RCC 7860 (cell line): Measurements from ENCODE around the gene CDH22.

Source experiments
- DNase-seq: peaks from one replicate; pipeline ENCODE4 v3.0.0-alpha.2; 2015; ENCODE audit warnings: low spot score
- FAIRE-seq: peaks from 2 replicates; lab custom pipeline; 2012; peaks lifted over from hg19 to GRCh38; lab: Jason Lieb, UNC

The CDH22 gene

GRCh38 chr20:46243707-46244628, 64.3 kb downstream of the CDH22 start:
- DNase-seq = no peak

GRCh38 chr20:46242390-46242789, 65.9 kb downstream of the CDH22 start:
- FAIRE-seq (no peak), DNase-seq (no peak)

More at GRCh38 chr20:46243707-46244628, 64.3 kb downstream of the CDH22 start:
- no peak for FAIRE-seq

GRCh38 chr20:46240881-46241280, 67.4 kb downstream of the CDH22 start:
- no peak for DNase-seq
- no peak for FAIRE-seq

GRCh38 chr20:46240065-46240464, 68.2 kb downstream of the CDH22 start:
- DNase-seq (no peak), FAIRE-seq (no peak)

GRCh38 chr20:46237736-46238135, 70.6 kb downstream of the CDH22 start:
- FAIRE-seq (no peak), DNase-seq (no peak)

GRCh38 chr20:46237227-46237626, 71.1 kb downstream of the CDH22 start:
- FAIRE-seq = no peak
- DNase-seq = no peak

GRCh38 chr20:46235077-46235476, 73.2 kb downstream of the CDH22 start:
- FAIRE-seq (no peak), DNase-seq (no peak)

- FAIRE-seq (no peak), DNase-seq (no peak)
These were observed 74.6 kb downstream of the CDH22 start for GRCh38 chr20:46233701-46234100.

- no peak for FAIRE-seq
- no peak for DNase-seq
These were observed 75.8 kb downstream of the CDH22 start for GRCh38 chr20:46232539-46232938.

GRCh38 chr20:46230801-46231282, 77.5 kb downstream of the CDH22 start:
- no peak for FAIRE-seq
- DNase-seq = no peak

- no peak for FAIRE-seq
- no peak for DNase-seq
These were observed 78.2 kb downstream of the CDH22 start for GRCh38 chr20:46230106-46230491.

GRCh38 chr20:46229478-46230105, 78.7 kb downstream of the CDH22 start:
- FAIRE-seq = no peak
- no peak for DNase-seq

- DNase-seq = no peak
- FAIRE-seq = no peak
These were observed 79.6 kb downstream of the CDH22 start for GRCh38 chr20:46228670-46229069.

- DNase-seq (no peak), FAIRE-seq (no peak)
These were observed 81.0 kb downstream of the CDH22 start for GRCh38 chr20:46227272-46227767.

GRCh38 chr20:46226602-46227001, 81.7 kb downstream of the CDH22 start:
- peak; percentile 36 for DNase-seq
- FAIRE-seq = no peak

GRCh38 chr20:46222521-46223007, 85.7 kb downstream of the CDH22 start:
- FAIRE-seq (no peak), DNase-seq (no peak)

GRCh38 chr20:46221256-46221833, 87.0 kb downstream of the CDH22 start:
- DNase-seq = no peak
- FAIRE-seq = no peak

- FAIRE-seq (no peak), DNase-seq (peak; percentile 63)
These were observed 87.7 kb downstream of the CDH22 start for GRCh38 chr20:46220455-46221207.

- no peak for FAIRE-seq
- DNase-seq = no peak
These were observed 88.4 kb downstream of the CDH22 start for GRCh38 chr20:46219920-46220319.

GRCh38 chr20:46219190-46219589, 89.1 kb downstream of the CDH22 start:
- no peak for FAIRE-seq
- no peak for DNase-seq

GRCh38 chr20:46218656-46219055, 89.6 kb downstream of the CDH22 start:
- DNase-seq = no peak
- FAIRE-seq = no peak
